HEK293 (cell line): ENCODE data around the gene TSPAN17.
"Not testable (repeated sequence)": the region's sequence is repeated elsewhere in the genome, so short reads cannot be mapped to it uniquely, and the experiment has no call there.

ENCODE experiments used
- CTCF ChIA-PET: fragments of 350-600 bp; formaldehyde crosslinking; extraction: SDS; loops from one replicate; lab custom pipeline; 2021; ENCODE audit warnings: antibody characterized with exemption; lab: Yijun Ruan, JAX
- POLR2A ChIA-PET: fragments of 300-600 bp; formaldehyde crosslinking; extraction: SDS; loops from one replicate; lab custom pipeline; 2020; ENCODE audit warnings: antibody characterized with exemption, inconsistent platforms; lab: Yijun Ruan, JAX
- H3K27ac ChIP-seq: fragments of 200-500 bp; sonication (Bioruptor generic); 2 replicates; pipeline ENCODE4 v1.5.1; 2014; ENCODE audit warnings: low read depth, low read length, control low read depth, inconsistent platforms; ENCODE audit errors: extremely low read depth
- H3K36me3 ChIP-seq, 2 experiments: fragments of 200-500 bp in 1 of 2; sonication (Bioruptor generic) in 1 of 2; 1 replicate in 1 of 2; 2 replicates in 1 of 2; pipeline ENCODE4 v1.5.1; 2014 to 2017; ENCODE audit warnings: inconsistent platforms in 2 of 2, low read length in 2 of 2; ENCODE audit not compliant: control insufficient read depth in 2 of 2, insufficient read depth in 1 of 2
- H3K4me1 ChIP-seq: fragments of 200-500 bp; sonication (Bioruptor generic); 2 replicates; pipeline ENCODE4 v1.5.1; 2014; ENCODE audit warnings: mild to moderate bottlenecking, low read length, inconsistent platforms; ENCODE audit not compliant: control insufficient read depth, insufficient read depth
- H3K4me3 ChIP-seq: 2 replicates; pipeline ENCODE4 v1.5.1; 2011; ENCODE audit warnings: low read depth, mild to moderate bottlenecking, control low read depth, low read length, moderate library complexity
- H3K9me3 ChIP-seq: fragments of 200-500 bp; sonication (Bioruptor generic); 2 replicates; pipeline ENCODE4 v1.5.1; 2014; ENCODE audit warnings: low read depth, low read length, inconsistent platforms; ENCODE audit not compliant: control insufficient read depth, insufficient read depth
- EGR2 ChIP-seq: fragments of 450-650 bp; formaldehyde crosslinking; IDR thresholded peaks from 2 replicates; pipeline ENCODE4 v1.5.1; 2016; ENCODE audit warnings: low read depth, missing biosample characterization, missing genetic modification characterization
- GLIS1 ChIP-seq: fragments of 450-650 bp; formaldehyde crosslinking; IDR thresholded peaks from 2 replicates; pipeline ENCODE4 v1.5.1; 2016; ENCODE audit warnings: missing biosample characterization, missing genetic modification characterization
- HOXD13 ChIP-seq: sonication (generic); formaldehyde crosslinking; IDR thresholded peaks from 2 replicates; pipeline ENCODE4 v1.8.0; 2022; ENCODE audit warnings: missing genetic modification reagents, borderline replicate concordance
- PATZ1 ChIP-seq: fragments of 450-650 bp; formaldehyde crosslinking; IDR thresholded peaks from 2 replicates; pipeline ENCODE4 v1.5.1; 2016; ENCODE audit warnings: missing biosample characterization, missing genetic modification characterization
- PRDM10 ChIP-seq: fragments of 450-650 bp; formaldehyde crosslinking; IDR thresholded peaks from 2 replicates; pipeline ENCODE4 v1.5.1; 2016; ENCODE audit warnings: missing biosample characterization, missing genetic modification characterization
- ZFP3 ChIP-seq: fragments of 450-650 bp; formaldehyde crosslinking; IDR thresholded peaks from 2 replicates; pipeline ENCODE4 v1.5.1; 2016; ENCODE audit warnings: low read depth, missing biosample characterization, missing genetic modification characterization
- ZNF138 ChIP-seq: fragments of 450-650 bp; formaldehyde crosslinking; IDR thresholded peaks from 2 replicates; pipeline ENCODE4 v1.5.1; 2016; ENCODE audit warnings: missing biosample characterization, missing genetic modification characterization, borderline replicate concordance
- ZNF202 ChIP-seq: fragments of 450-650 bp; formaldehyde crosslinking; IDR thresholded peaks from 2 replicates; pipeline ENCODE4 v1.5.1; 2016; ENCODE audit warnings: missing biosample characterization, missing genetic modification characterization, borderline replicate concordance
- ZNF214 ChIP-seq: fragments of 450-650 bp; formaldehyde crosslinking; IDR thresholded peaks from 2 replicates; pipeline ENCODE4 v1.5.1; 2017; ENCODE audit warnings: missing biosample characterization, mild to moderate bottlenecking, missing genetic modification characterization, borderline replicate concordance
- ZNF248 ChIP-seq: fragments of 450-650 bp; formaldehyde crosslinking; IDR thresholded peaks from 2 replicates; pipeline ENCODE4 v1.5.1; 2017; ENCODE audit warnings: missing biosample characterization, missing genetic modification characterization
- ZNF266 ChIP-seq: fragments of 450-650 bp; formaldehyde crosslinking; IDR thresholded peaks from 2 replicates; pipeline ENCODE4 v1.5.1; 2016; ENCODE audit warnings: missing biosample characterization, missing genetic modification characterization, low read depth
- ZNF292 ChIP-seq: fragments of 450-650 bp; formaldehyde crosslinking; IDR thresholded peaks from 2 replicates; pipeline ENCODE4 v1.5.1; 2016; ENCODE audit warnings: low read depth, missing biosample characterization, missing genetic modification characterization, borderline replicate concordance
- ZSCAN18 ChIP-seq: fragments of 450-650 bp; formaldehyde crosslinking; IDR thresholded peaks from 2 replicates; pipeline ENCODE4 v1.5.1; 2016; ENCODE audit warnings: missing biosample characterization, missing genetic modification characterization
- ZSCAN4 ChIP-seq: fragments of 450-650 bp; formaldehyde crosslinking; IDR thresholded peaks from 2 replicates; pipeline ENCODE4 v1.5.1; 2017; ENCODE audit warnings: missing biosample characterization, missing genetic modification characterization

TSPAN17 gene

GRCh38 chr5:176647030-176647842 is at the start of gene TSPAN17 (continued):
- TF ChIP-seq PRDM10 (tag by site-specific recombination) (peak; percentile 13; the same call in 1 of the 2 replicates), EGR2 (tag by site-specific recombination) (peak; percentile 52), ZSCAN18 (tag by site-specific recombination) (no peak), ZNF248 (tag by site-specific recombination) (no peak), ZNF138 (no peak), GLIS1 (tag by site-specific recombination) (peak; percentile 67), PATZ1 (tag by site-specific recombination) (peak; percentile 83), ZNF202 (no peak), ZNF214 (tag by site-specific recombination) (no peak), ZFP3 (tag by site-specific recombination) (no peak), ZSCAN4 (no peak), ZNF266 (no peak), HOXD13 (CRISPR knock-in tag) (no peak), ZNF292 (tag by site-specific recombination) (no peak)
- TF ChIP-seq, all 188 proteins: peak for 34

- H3K4me3 ChIP-seq, POLR2A ChIA-PET, H3K27ac ChIP-seq, H3K36me3 ChIP-seq, H3K9me3 ChIP-seq, H3K4me1 ChIP-seq: not testable (repeated sequence)
- CTCF ChIA-PET, result interaction anchor here (0.6 to 0.9 kb wide), 3 partner anchors 26 to 481 kb away, joined by 3 to 4 read pairs (median 3); no protein-coding TSS in a partner anchor
- TF ChIP-seq EGR2 (tag by site-specific recombination), result 0 out of 2 replicates have a peak, but pooled peaks have one; percentile 13
Measured at GRCh38 chr5:176599749-176600430, 47.4 kb upstream of the TSPAN17 start.
